Thyroid gland (tissue), 4 donors: ENCODE results near the gene FCHSD2.

ENCODE experiments used
- CTCF ChIP-seq, 6 experiments: fragments of 200-600 bp in 3 of 6; fragments of 450-650 bp in 3 of 6; sonication (generic) in 3 of 6; IDR thresholded peaks; one replicate each; pipeline ENCODE4 v1.5.1; 2016 to 2019; ENCODE audit warnings: antibody characterized with exemption in 6 of 6, mild to moderate bottlenecking in 2 of 6, inconsistent platforms in 1 of 6, moderate library complexity in 1 of 6
- POLR2A ChIP-seq, 2 donors: fragments of 450-650 bp; IDR thresholded peaks; one replicate each; pipeline ENCODE4 v1.6.1; 2017; ENCODE audit warnings: antibody characterized with exemption in 2 of 2, mild to moderate bottlenecking in 2 of 2, moderate library complexity in 1 of 2

GRCh38 chr11:72927380-72927779 lies 214.7 kb downstream of the FCHSD2 start:
- TF ChIP-seq CTCF (IDR thresholded peaks at IDR 0.05) (no peak), POLR2A (IDR thresholded peaks at IDR 0.05) (no peak)
